Measurements from ENCODE around the gene GAB3. TPM values are rescaled to one million over a fixed set of nuclear protein-coding genes. Genes with fewer than 3 reads are reported as not detected.

The GAB3 gene
- total RNA-seq, 2 donors from 2014 or later: 5.8 to 6.6 TPM

GRCh38 chrX:154761977-154762536 lies 11.2 kb upstream of the GAB3 start:
- no peak for DNase-seq (ENCODE audit: low spot score)
- intact Hi-C loops (cut with DNase I): loop anchor here in 1 of 2 donors (5.0 kb wide), 1 partner anchor 1860 kb away; no protein-coding TSS in a partner anchor

- intact Hi-C loops (cut with DNase I): loop anchor here in 1 of 2 donors (5.0 kb wide), 1 partner anchor 279 kb away; no protein-coding TSS in a partner anchor
Measured at GRCh38 chrX:154758696-154759095, 7.8 kb upstream of the GAB3 start.

GRCh38 chrX:154751669-154752271 lies 893 bp upstream of the GAB3 start:
- no peak for DNase-seq (ENCODE audit: low spot score)
- intact Hi-C loops (cut with DNase I): no loop called here

More at GRCh38 chrX:154758696-154759095, 7.8 kb upstream of the GAB3 start:
- DNase-seq (ENCODE audit: low spot score): no peak

- intact Hi-C loops (cut with DNase I): no loop called here
- no peak for DNase-seq (ENCODE audit: low spot score)
Measured at GRCh38 chrX:154751203-154751668, 359 bp upstream of the GAB3 start.

- DNase-seq (ENCODE audit: low spot score): no peak
- intact Hi-C loops (cut with DNase I): no loop called here
Measured at GRCh38 chrX:154749856-154750255, 1.0 kb downstream of the GAB3 start.

- intact Hi-C loops (cut with DNase I): no loop called here
- DNase-seq (ENCODE audit: low spot score): no peak
Measured at GRCh38 chrX:154748712-154749339, 2.1 kb downstream of the GAB3 start.

- DNase-seq (ENCODE audit: low spot score): no peak
- intact Hi-C loops (cut with DNase I): no loop called here
Measured at GRCh38 chrX:154742613-154743012, 8.3 kb downstream of the GAB3 start.

GRCh38 chrX:154739952-154740465 lies 10.9 kb downstream of the GAB3 start:
- intact Hi-C loops (cut with DNase I): no loop called here
- no peak for DNase-seq (ENCODE audit: low spot score)

- intact Hi-C loops (cut with DNase I): no loop called here
- DNase-seq (ENCODE audit: low spot score): peak; percentile 86
Measured at GRCh38 chrX:154738011-154738738, 12.7 kb downstream of the GAB3 start.

- intact Hi-C loops (cut with DNase I): no loop called here
- no peak for DNase-seq (ENCODE audit: low spot score)
Measured at GRCh38 chrX:154737136-154737535, 13.7 kb downstream of the GAB3 start.

GRCh38 chrX:154735695-154736393 lies 15.0 kb downstream of the GAB3 start:
- DNase-seq (ENCODE audit: low spot score): peak; percentile 85
- intact Hi-C loops (cut with DNase I): no loop called here

GRCh38 chrX:154734061-154734781 lies 16.7 kb downstream of the GAB3 start:
- intact Hi-C loops (cut with DNase I): no loop called here
- peak; percentile 79 for DNase-seq (ENCODE audit: low spot score)

GRCh38 chrX:154733066-154733425 lies 17.8 kb downstream of the GAB3 start:
- intact Hi-C loops (cut with DNase I): no loop called here
- DNase-seq (ENCODE audit: low spot score): no peak

- DNase-seq (ENCODE audit: low spot score): no peak
- intact Hi-C loops (cut with DNase I): no loop called here
Measured at GRCh38 chrX:154732421-154733065, 18.3 kb downstream of the GAB3 start.

- intact Hi-C loops (cut with DNase I): no loop called here
- no peak for DNase-seq (ENCODE audit: low spot score)
Measured at GRCh38 chrX:154731881-154732280, 19.0 kb downstream of the GAB3 start.

- no peak for DNase-seq (ENCODE audit: low spot score)
- intact Hi-C loops (cut with DNase I): no loop called here
Measured at GRCh38 chrX:154731184-154731583, 19.7 kb downstream of the GAB3 start.

- intact Hi-C loops (cut with DNase I): no loop called here
- DNase-seq (ENCODE audit: low spot score): no peak
Measured at GRCh38 chrX:154730253-154730891, 20.5 kb downstream of the GAB3 start.

- DNase-seq (ENCODE audit: low spot score): no peak
- intact Hi-C loops (cut with DNase I): no loop called here
Measured at GRCh38 chrX:154729439-154729838, 21.4 kb downstream of the GAB3 start.

All from posterior vena cava (tissue), 2 donors.